A549 treated with AZD9567 at 1 μM for 4 hours (cell line): Measurements from ENCODE around the gene MFSD8. TPM values are rescaled to one million over a fixed set of nuclear protein-coding genes. Genes with fewer than 3 reads are reported as not detected.

ENCODE experiments used
- total RNA-seq: library from RNA; stranded (reverse); fragments of 200-300 nt; extraction: Qiagen RNA extraction; gene quantifications from 5 replicates; pipeline ENCODE4 v1.2.3, GENCODE V29; 2022; ENCODE audit not compliant: insufficient read depth

The MFSD8 gene
- total RNA-seq: 6.6 to 15.4 TPM (median 13.0 TPM) in 5 replicates

GRCh38 chr4:127965062-127965802 is at the start of gene MFSD8, which contains the start of gene ABHD18:
Gene MFSD8 (minus strand): TSS chr4:127965173. CDS start chr4:127965133, 40 bp downstream.
Gene ABHD18 (plus strand): TSS chr4:127965406. CDS start chr4:127982956, 17,550 bp downstream.

GRCh38 chr4:127880763-127881562 is 84.0 kb downstream of the MFSD8 start, which contains the start of gene PLK4:
Gene PLK4 (plus strand): TSS chr4:127880893. CDS start chr4:127881135, 242 bp downstream.

Other genes starting within 250 kb of the MFSD8 start
- not detected in 5 replicates for gene SLC25A31, start 234.8 kb downstream of the MFSD8 start, total RNA-seq
- 6.6 to 11.2 TPM (median 6.9 TPM) in 5 replicates for gene HSPA4L, start 182.9 kb downstream of the MFSD8 start, total RNA-seq
- gene PLK4, start 84.3 kb downstream of the MFSD8 start, total RNA-seq: 12.8 to 30.9 TPM (median 15.5 TPM) in 5 replicates
- gene ABHD18, start 233 bp upstream of the MFSD8 start, total RNA-seq: 3.1 to 3.9 TPM (median 3.5 TPM) in 5 replicates
- 11.6 to 16.4 TPM (median 12.7 TPM) in 5 replicates for gene LARP1B, start 96.1 kb upstream of the MFSD8 start, total RNA-seq